RWPE1 (cell line): ENCODE results near the gene LMAN2.

Experiments
- CTCF ChIA-PET: fragments of 350-600 bp; sonication (Branson Sonifier 250); formaldehyde crosslinking; extraction: SDS; loops from one replicate; lab custom pipeline; 2021; lab: Yijun Ruan, JAX
- POLR2A ChIA-PET: fragments of 400-600 bp; formaldehyde crosslinking; extraction: SDS; loops from one replicate; lab custom pipeline; 2020; ENCODE audit warnings: antibody characterized with exemption; ENCODE audit not compliant: low non-redundant PET; lab: Yijun Ruan, JAX
- DNase-seq: peaks from one replicate; pipeline ENCODE4 v3.0.0; 2012; ENCODE audit warnings: low spot score
- H3K27ac ChIP-seq: fragments of 450-650 bp; 2 replicates; pipeline ENCODE4 v1.5.1; 2017
- TF ChIP-seq, protein P1 (sequence below): fragments of 450-650 bp; conservative IDR thresholded peaks from 2 replicates; pipeline ENCODE4 v1.5.1; 2017; ENCODE audit warnings: low read depth, mild to moderate bottlenecking

Gene LMAN2

DNA sequence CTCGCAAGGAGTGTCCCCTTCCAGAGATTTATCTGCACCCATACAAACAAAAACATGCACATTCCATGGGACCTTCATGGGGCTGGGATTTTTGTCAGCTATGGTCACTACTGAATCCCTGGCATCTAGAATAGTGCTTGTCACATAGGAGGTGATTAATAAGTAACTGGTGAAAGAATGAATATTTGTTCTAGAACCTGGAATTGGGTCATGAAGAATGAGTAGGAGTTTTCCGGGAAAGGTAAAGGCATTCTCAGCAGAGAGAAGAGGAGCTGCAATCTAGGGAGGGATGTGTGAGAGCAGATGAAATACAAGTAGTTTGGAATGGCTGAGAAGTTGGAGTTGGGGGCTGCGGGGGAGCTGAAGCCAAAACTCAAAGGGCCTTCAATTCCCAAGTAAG, 2.8 kb upstream of the LMAN2 start:
- TF ChIP-seq, protein P1, sequence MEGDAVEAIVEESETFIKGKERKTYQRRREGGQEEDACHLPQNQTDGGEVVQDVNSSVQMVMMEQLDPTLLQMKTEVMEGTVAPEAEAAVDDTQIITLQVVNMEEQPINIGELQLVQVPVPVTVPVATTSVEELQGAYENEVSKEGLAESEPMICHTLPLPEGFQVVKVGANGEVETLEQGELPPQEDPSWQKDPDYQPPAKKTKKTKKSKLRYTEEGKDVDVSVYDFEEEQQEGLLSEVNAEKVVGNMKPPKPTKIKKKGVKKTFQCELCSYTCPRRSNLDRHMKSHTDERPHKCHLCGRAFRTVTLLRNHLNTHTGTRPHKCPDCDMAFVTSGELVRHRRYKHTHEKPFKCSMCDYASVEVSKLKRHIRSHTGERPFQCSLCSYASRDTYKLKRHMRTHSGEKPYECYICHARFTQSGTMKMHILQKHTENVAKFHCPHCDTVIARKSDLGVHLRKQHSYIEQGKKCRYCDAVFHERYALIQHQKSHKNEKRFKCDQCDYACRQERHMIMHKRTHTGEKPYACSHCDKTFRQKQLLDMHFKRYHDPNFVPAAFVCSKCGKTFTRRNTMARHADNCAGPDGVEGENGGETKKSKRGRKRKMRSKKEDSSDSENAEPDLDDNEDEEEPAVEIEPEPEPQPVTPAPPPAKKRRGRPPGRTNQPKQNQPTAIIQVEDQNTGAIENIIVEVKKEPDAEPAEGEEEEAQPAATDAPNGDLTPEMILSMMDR: no peak
- ChIA-PET POLR2A (no interaction called here), CTCF (interaction anchor here (1.2 kb wide), 1 partner anchor 14 kb away, joined by 5 read pairs; no protein-coding TSS in a partner anchor)
- no peak for DNase-seq
- no peak overlapping the region for H3K27ac ChIP-seq

DNA sequence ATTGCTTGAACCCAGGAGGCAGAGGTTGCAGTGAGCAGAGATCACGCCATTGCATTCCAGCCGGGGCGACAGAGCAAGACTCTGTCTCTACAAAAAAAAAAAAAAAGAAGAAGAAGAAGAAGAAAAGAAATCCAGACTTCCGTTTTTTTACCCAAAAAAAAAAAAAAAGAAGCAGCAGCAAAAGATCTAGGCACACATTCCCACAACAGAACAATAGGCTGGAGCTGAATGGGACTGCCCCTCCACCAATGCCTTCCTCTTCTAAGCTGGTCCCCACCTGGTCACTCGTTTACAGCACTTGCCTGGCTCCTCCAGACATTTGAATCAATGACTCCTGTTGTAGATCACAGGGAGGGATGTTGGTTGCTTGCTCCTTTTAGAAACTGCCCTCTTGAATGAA, 1.6 kb upstream of the LMAN2 start:
- TF ChIP-seq, protein P1: no peak
- no peak overlapping the region for H3K27ac ChIP-seq
- ChIA-PET POLR2A (no interaction called here), CTCF (no interaction called here)
- no peak for DNase-seq

DNA sequence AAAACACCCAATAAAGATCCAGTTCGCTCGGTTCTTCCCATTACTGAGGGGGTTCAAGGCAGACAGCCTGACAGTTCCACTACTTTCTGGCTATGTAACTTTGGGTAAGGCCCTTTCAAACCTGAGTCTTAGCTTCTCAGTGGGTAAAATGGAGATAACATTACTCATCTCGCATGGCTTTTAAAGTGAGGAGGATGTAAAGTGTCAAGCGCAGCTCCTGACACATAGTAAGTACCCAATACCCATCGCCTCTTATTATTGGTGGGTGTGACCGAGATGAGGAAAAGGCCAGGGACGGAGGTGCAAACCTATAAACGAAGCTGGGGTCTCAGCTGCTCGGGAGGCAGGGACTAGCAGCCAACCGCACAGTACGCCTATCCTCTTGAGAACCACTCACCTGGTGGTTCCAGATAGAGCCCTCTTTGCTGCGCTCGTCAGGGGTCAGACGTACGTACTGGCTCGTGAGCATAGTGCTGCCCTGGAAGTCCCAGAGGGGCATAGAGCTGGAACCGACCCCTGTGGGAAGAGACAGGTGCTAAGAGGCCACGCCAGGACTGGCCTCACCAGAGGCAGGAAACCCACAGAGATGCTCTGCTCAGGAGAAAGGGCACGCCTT, 584 bp downstream of the LMAN2 start:
- TF ChIP-seq, protein P1: no peak
- peak overlapping the region; percentile 95 for H3K27ac ChIP-seq
- ChIA-PET CTCF (interaction anchor here (0.9 to 2.6 kb wide), 4 partner anchors 13 to 52 kb away, joined by 3 to 15 read pairs (median 3); no protein-coding TSS in a partner anchor), POLR2A (interaction anchor here (1.0 kb wide), 1 partner anchor 39 kb away, joined by 4 read pairs; no protein-coding TSS in a partner anchor)
- no peak for DNase-seq

DNA sequence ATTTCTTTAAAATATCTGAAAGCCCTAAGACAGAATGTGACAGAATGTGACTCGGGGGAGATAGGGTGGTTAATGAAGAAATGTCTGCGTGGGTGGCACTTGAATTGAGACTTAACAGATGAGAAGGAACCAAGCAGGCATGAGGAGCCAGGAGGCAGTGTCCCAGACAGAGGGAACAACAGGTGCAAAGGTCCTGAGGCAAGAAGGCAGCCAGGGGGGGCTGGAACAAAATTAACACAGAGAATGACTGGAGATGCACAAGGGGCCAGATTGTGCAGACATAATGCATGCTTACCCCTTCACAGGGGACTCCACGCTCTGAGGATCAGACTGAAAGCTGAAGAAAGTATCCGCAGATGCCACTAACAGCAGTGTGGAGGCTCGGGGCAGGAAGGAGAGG, 1.7 kb downstream of the LMAN2 start:
- ChIA-PET POLR2A (no interaction called here), CTCF (interaction anchor here (0.5 kb wide), 1 partner anchor 289 kb away, joined by 4 read pairs; no protein-coding TSS in a partner anchor)
- H3K27ac ChIP-seq: peak overlapping the region; percentile 16
- no peak for DNase-seq
- TF ChIP-seq, protein P1: no peak

DNA sequence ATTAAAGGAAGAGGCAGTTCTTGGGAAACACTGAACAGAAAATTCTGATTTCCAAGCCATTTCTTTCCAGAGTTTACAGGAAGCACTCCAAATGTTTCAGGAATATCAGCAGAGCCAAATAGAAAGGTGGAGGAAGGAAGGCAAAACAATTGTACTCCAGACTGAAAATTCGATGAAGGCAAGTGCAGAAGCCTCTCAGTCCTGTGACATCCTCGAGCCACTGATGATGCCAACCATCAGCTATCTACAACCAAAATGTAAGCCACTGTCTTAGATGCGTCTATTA, 2.2 kb downstream of the LMAN2 start:
- no peak for DNase-seq
- TF ChIP-seq, protein P1: no peak
- ChIA-PET CTCF (interaction anchor here (0.7 to 0.8 kb wide), 3 partner anchors 23 to 880 kb away, joined by 3 to 6 read pairs (median 5); no protein-coding TSS in a partner anchor), POLR2A (interaction anchor here (0.7 kb wide), 1 partner anchor 30 kb away, joined by 7 read pairs; no protein-coding TSS in a partner anchor)
- H3K27ac ChIP-seq: no peak overlapping the region

DNA sequence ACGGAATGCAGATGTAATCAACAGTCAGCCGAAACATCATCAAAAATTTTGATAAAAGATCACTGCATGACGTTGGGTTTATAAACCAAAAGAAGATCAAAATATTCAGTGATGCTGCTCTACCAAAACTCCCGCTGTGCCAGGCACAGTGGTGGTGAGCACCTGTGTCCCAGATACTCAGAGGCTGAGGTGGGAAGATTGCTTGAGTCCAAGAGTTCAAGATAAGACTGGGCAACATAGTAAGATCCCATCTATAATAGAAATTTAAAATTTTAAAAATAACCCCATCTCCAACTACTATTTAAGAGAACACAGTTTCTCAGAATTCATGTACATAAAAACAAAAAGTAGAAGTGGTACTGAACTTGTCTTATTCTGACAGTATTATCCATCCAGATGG, 3.8 kb downstream of the LMAN2 start:
- POLR2A ChIA-PET: no interaction called here
- DNase-seq: no peak
- TF ChIP-seq, protein P1: no peak
- CTCF ChIA-PET: interaction anchor here (1.9 kb wide), 1 partner anchor 38 kb away, joined by 5 read pairs; no protein-coding TSS in a partner anchor
- no peak overlapping the region for H3K27ac ChIP-seq
